Pons (tissue), 1 donor: ENCODE results near the gene PDE4B.
"Not testable (repeated sequence)": the region's sequence is repeated elsewhere in the genome, so short reads cannot be mapped to it uniquely, and the experiment has no call there.

Experiments used
- DNase-seq: peaks from one replicate; pipeline ENCODE4 v3.0.0-alpha.2; 2016; ENCODE audit warnings: low spot score

The PDE4B gene

GRCh38 chr1:66135161-66135560 lies 342.5 kb downstream of the PDE4B start:
- DNase-seq, result no peak

GRCh38 chr1:66136423-66136822 lies 343.7 kb downstream of the PDE4B start:
- DNase-seq, result not testable (repeated sequence)

- DNase-seq, result no peak
Measured at GRCh38 chr1:66137235-66137634, 344.5 kb downstream of the PDE4B start.

GRCh38 chr1:66138613-66139012 lies 345.9 kb downstream of the PDE4B start:
- DNase-seq, result no peak

GRCh38 chr1:66140072-66140471 lies 347.4 kb downstream of the PDE4B start:
- DNase-seq, result no peak

GRCh38 chr1:66143651-66144050 lies 351.0 kb downstream of the PDE4B start:
- no peak for DNase-seq

GRCh38 chr1:66147226-66147835 lies 354.6 kb downstream of the PDE4B start:
- no peak for DNase-seq

GRCh38 chr1:66152034-66152433 lies 359.3 kb downstream of the PDE4B start:
- peak; percentile 79 for DNase-seq

GRCh38 chr1:66154394-66154793 lies 361.7 kb downstream of the PDE4B start:
- DNase-seq, result no peak

- peak; percentile 95 for DNase-seq
Measured at GRCh38 chr1:66156144-66156543, 363.4 kb downstream of the PDE4B start.

- DNase-seq, result no peak
Measured at GRCh38 chr1:66159800-66160199, 367.1 kb downstream of the PDE4B start.

GRCh38 chr1:66160719-66161118 lies 368.0 kb downstream of the PDE4B start:
- DNase-seq, result no peak

- no peak for DNase-seq
Measured at GRCh38 chr1:66166753-66167152, 374.1 kb downstream of the PDE4B start.

- DNase-seq, result no peak
Measured at GRCh38 chr1:66167267-66167666, 374.6 kb downstream of the PDE4B start.

GRCh38 chr1:66168467-66168887 lies 375.8 kb downstream of the PDE4B start:
- no peak for DNase-seq

GRCh38 chr1:66168948-66169671 lies 376.4 kb downstream of the PDE4B start:
- DNase-seq, result peak; percentile 59

- DNase-seq, result peak; percentile 82
Measured at GRCh38 chr1:66172272-66172671, 379.6 kb downstream of the PDE4B start.

- DNase-seq, result no peak
Measured at GRCh38 chr1:66175098-66175497, 382.4 kb downstream of the PDE4B start.

GRCh38 chr1:66175581-66175980 lies 382.9 kb downstream of the PDE4B start:
- DNase-seq, result no peak

GRCh38 chr1:66176012-66176715 lies 383.5 kb downstream of the PDE4B start:
- no peak for DNase-seq

GRCh38 chr1:66176832-66177231 lies 384.1 kb downstream of the PDE4B start:
- no peak for DNase-seq

GRCh38 chr1:66177510-66177909 lies 384.8 kb downstream of the PDE4B start:
- no peak for DNase-seq

- DNase-seq, result no peak
Measured at GRCh38 chr1:66182026-66182425, 389.3 kb downstream of the PDE4B start.
